Activated CD4-positive, alpha-beta T cell treated with anti-CD3 and anti-CD28 coated beads for 24 hours (primary cell): ENCODE data around the gene RHOU.
"Not testable (repeated sequence)": the region's sequence is repeated elsewhere in the genome, so short reads cannot be mapped to it uniquely, and the experiment has no call there.

ENCODE experiments used
- DNase-seq, 2 donors: peaks; one replicate each; pipeline ENCODE4 v3.0.0-alpha.2; 2020; ENCODE audit warnings: low read depth in 2 of 2

RHOU gene

GRCh38 chr1:228734881-228735801, at the start of gene RHOU:
RHOU (plus strand) TSS chr1:228735479; CDS start chr1:228735743, 264 bp downstream.
- peak; percentile 40 to 52 for DNase-seq

GRCh38 chr1:228687587-228687986, 47.7 kb upstream of the RHOU start:
- no peak for DNase-seq

GRCh38 chr1:228689255-228689654, 46.0 kb upstream of the RHOU start:
- no peak for DNase-seq

- no peak for DNase-seq
These were observed 44.1 kb upstream of the RHOU start for GRCh38 chr1:228691211-228691610.

- no peak for DNase-seq
These were observed 43.4 kb upstream of the RHOU start for GRCh38 chr1:228691926-228692325.

GRCh38 chr1:228694447-228694846, 40.8 kb upstream of the RHOU start:
- DNase-seq, result not testable (repeated sequence)

- DNase-seq, result no peak
These were observed 40.0 kb upstream of the RHOU start for GRCh38 chr1:228695015-228695955.

- DNase-seq, result no peak
These were observed 37.9 kb upstream of the RHOU start for GRCh38 chr1:228697207-228698016.

- DNase-seq, result no peak
These were observed 37.3 kb upstream of the RHOU start for GRCh38 chr1:228698017-228698329.

- DNase-seq, result no peak
These were observed 32.8 kb upstream of the RHOU start for GRCh38 chr1:228702433-228702832.

GRCh38 chr1:228706305-228706704, 29.0 kb upstream of the RHOU start:
- no peak for DNase-seq

GRCh38 chr1:228717081-228717480, 18.2 kb upstream of the RHOU start:
- no peak for DNase-seq

GRCh38 chr1:228721407-228721806, 13.9 kb upstream of the RHOU start:
- DNase-seq, result no peak

- no peak for DNase-seq
These were observed 12.0 kb upstream of the RHOU start for GRCh38 chr1:228723287-228723686.

- DNase-seq, result no peak
These were observed 11.4 kb upstream of the RHOU start for GRCh38 chr1:228723921-228724320.

- no peak for DNase-seq
These were observed 10.1 kb upstream of the RHOU start for GRCh38 chr1:228725178-228725577.

- DNase-seq, result no peak
These were observed 7.6 kb upstream of the RHOU start for GRCh38 chr1:228727681-228728171.

GRCh38 chr1:228732426-228732825, 2.9 kb upstream of the RHOU start:
- no peak for DNase-seq

GRCh38 chr1:228733576-228733975, 1.7 kb upstream of the RHOU start:
- no peak for DNase-seq

GRCh38 chr1:228735871-228736586, 750 bp downstream of the RHOU start:
- DNase-seq, result no peak
